Hematopoietic multipotent progenitor cell treated with erythropoietin and hydrocortisone succinate and interleukin-3 and kit ligand, for 15 days (in vitro differentiated cells): ENCODE results near the gene TRAPPC10.

Source experiments
- DNase-seq: peaks from one replicate; pipeline ENCODE4 v3.0.0-alpha.2; 2015; ENCODE audit warnings: low spot score

TRAPPC10 gene

DNA sequence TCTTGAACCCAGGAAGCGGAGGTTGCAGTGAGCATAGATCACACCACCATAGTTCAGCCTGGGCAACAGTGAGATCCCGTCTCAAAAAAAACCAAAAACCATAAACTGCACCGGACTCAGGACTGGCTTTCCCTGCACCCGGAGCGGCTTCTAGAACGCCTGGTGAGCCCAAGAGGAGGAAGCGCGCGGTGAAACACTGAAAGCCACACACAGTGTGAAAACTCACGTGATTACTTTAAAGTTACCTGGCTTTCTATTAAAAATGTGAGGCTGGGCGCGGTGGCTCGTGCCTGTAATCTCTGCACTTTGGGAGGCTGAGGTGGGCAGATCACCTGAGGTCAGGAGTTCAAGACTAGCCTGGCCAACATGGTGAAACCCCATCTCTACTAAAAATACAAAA is 7.0 kb upstream of the TRAPPC10 start:
- no peak for DNase-seq

DNA sequence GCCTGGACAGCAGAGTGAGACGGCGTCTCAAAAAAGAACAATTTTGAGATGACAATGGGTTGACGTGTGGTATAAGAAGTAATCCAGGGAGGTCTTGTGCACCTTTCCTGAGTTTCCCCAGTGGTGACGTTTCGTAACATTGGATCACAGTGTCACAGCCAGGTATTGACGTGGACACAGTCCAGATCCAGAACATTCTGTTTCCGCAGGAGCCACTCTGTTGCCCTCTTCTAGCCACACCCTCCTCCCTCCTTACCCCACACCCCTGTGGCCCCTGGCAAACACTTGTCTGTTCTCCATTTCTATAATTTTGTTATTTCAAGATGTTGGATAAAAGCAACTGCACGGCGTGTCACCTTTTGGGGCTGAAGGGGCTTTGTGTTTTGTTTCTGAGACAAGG is 6.5 kb upstream of the TRAPPC10 start:
- DNase-seq, result no peak

DNA sequence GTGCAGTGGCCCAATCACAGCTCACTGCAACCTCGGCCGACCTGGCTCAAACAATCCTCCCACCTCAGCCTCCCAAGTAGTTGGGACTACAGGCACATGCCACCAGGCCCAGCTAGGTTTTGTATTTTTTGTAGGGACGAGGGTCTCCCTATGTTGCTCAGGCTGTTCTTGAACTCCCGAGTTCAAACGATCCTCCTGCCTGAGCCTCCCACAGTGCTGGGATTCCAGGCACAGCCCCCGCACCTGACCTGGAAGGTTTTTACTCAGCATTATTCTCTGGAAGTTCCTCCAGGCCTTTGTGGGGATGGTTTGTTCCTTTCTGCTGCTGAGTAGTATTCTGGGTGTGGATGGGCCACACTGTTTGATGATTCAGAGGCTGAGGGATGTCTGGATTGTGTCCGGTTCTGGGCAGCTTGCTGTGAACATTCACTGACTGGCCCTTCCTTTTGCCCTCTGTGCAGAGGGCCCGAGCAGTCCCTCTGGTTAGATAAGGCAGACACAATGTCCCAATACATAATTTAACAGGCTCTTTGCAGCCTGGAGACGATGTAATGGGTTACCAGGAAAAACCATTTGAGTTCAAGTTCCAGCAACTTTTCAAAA is 6.0 kb upstream of the TRAPPC10 start:
- no peak for DNase-seq

GRCh38 chr21:44006656-44007055 is 5.5 kb upstream of the TRAPPC10 start:
- DNase-seq, result no peak

DNA sequence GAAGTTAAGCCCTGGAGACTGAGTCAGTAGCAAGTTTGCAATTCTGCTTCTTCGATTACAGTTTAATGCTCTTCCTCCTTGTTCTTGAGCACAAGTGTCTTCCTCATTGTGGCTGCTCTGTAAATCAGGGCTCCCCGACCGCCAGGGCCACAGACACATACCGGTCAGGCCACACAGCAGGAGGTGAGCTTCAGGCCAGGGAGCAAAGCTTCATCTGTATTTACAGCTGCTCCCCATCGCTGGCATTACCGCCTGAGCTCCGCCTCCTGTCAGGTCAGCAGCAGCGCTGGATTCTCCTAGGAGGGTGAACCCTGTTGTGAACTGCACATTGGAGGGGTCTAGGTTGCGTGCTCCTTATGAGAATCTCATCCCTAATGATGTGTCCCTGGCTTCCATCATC is 1.7 kb upstream of the TRAPPC10 start:
- no peak for DNase-seq

DNA sequence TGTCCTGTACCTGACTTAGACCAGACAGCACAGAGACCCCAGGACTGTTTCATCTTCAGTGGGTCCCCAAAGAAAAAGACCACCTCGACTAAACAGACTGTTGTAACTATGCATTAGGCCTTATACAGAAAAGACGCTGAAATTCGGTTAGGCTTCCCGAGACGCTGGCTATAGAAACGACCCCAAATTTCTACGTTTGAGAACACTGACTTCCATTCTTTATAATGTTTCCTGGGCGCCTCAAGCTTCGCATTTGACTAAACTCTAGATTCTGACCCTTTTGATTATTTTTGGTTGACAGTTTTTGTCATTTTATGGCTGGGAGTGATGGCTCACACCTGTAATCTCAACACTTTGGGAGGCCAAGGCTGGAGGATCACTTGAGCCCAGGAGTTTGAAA is 986 bp upstream of the TRAPPC10 start:
- no peak for DNase-seq

DNA sequence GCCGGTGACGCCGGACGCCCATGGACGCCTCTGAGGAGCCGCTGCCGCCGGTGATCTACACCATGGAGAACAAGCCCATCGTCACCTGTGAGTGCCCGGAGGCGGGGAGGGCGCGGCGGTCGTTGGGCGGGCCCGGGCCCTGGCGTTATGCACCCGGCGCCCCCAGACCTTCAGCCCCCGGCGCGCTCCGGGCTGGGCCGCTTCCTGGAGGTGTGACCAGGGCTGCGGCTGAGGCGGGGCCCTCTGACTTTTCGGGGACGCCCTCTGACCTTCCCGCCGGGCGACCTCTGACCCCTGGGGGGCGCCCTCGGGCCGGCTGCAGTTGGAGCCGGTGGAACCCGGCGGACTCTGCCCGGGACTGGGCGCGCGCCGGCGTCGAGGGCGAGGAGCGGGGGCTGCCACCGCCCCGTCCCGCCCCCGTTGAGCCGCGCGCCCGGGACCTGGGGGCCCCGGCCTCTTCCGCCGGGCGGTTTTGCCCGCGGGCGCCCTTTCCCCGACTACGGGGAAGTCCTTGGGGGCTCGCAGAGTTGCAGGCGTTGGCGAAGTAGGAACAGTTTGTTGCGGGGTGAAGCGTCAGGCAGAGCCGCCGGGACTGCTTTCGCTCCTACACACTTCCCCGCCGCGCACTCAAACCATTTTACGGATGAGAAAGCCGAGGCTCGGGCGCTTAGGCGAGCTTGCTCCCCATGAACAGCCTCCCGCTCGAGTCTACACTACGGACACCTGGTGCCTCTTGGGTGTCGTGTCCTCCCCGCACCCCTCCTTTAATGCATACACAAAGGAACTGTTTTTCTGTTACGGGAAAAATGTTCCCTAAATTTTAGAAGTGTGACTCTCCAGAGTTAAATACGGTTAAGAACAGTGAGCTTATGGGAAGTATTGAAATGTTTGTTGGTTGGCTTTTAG is 618 bp downstream of the TRAPPC10 start:
- peak; percentile 80 for DNase-seq

- no peak for DNase-seq
These were observed 1.4 kb downstream of the TRAPPC10 start for GRCh38 chr21:44013380-44014088.

- DNase-seq, result peak; percentile 42
These were observed 5.5 kb downstream of the TRAPPC10 start for GRCh38 chr21:44017601-44018000.

DNA sequence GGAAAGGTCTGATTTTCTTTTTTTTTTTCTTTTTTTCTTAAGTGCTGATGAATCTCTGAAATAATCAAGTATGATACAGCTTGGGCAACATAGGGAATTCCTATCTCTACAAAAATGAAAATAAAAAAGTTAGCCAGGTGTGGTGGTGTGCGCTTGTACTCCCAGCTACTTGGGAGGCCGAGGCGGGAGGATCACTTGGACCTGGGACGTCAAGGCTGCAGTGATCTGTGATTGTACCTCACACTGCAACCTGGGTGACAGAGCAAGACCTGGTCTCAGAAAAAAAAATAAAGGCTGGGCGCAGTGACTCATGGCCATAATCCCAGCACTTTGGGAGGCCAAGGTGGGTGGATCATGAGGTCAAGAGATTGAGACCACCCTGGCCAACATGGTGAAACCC is 6.0 kb downstream of the TRAPPC10 start:
- no peak for DNase-seq

DNA sequence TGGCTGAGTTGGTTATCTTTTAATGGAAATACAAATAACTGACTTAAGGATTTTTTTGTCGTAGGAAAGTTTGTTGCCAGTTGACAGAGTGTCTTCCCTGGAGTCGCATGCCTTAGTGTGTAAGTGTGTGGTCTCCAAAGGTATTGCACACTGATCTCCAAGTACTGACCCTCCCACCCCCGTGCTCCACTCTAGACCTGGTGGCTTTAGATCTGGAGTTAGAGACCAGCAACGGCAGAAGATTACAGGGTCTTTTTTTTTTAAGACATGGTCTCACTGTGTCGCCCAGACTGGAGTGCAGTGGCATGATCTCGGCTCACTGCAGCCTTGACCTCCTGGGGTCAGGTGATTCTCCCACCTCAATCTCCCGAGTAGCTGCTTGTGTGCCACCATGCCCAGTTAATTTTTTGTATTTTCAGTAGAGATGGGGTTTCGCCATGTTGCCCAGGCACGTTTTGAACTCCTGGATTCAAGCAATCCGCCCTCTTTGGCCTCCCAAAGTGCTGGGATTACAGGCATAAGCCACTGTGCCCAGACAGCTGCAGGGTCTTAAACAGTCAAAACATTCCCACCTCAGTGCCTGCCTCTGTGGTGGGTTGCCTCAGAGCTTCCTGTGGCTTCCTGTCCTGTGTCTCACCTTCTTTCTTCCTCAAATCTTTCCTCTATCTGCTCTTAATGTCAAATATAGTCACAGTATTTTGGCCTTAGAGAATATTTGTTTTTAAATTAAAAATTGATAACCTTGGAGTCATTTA is 6.9 kb downstream of the TRAPPC10 start:
- no peak for DNase-seq

DNA sequence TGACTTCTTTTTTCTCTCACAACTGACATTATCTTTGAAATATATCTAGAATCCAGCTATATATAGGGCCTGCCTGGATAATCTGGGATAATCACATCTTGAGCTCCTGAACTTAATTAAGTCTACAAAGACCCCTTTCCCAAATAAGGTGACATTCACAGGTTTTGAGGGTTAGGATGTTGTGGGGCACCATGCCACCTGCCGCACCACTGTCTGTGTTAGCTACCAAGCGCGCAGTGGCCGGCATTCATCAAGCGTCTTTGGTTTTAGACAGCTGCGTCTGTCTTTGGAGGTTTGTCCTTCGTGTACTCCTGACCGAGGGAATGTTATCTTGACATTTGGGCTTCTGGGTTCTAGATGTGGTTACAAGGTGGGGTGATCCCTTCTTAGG is 7.5 kb downstream of the TRAPPC10 start:
- no peak for DNase-seq

DNA sequence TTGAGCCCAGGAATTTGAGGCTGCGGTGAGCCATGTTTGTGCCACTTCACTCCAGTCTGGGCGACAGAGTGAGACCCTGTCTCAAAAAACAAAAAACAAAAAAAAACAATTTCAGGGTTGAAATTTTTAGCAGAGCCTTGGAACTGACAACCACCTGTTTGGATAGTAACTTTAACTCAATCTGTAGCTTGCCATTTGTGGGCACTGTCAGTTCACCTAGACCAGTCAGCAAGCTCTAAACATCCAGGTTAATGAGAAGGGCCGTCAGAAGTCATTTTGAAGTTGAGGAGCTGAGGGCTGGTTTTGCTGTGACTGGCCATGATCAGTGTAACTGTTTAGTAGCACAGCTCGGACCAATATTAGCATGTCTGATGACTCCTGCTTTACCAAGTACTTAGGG is 8.4 kb downstream of the TRAPPC10 start:
- no peak for DNase-seq

DNA sequence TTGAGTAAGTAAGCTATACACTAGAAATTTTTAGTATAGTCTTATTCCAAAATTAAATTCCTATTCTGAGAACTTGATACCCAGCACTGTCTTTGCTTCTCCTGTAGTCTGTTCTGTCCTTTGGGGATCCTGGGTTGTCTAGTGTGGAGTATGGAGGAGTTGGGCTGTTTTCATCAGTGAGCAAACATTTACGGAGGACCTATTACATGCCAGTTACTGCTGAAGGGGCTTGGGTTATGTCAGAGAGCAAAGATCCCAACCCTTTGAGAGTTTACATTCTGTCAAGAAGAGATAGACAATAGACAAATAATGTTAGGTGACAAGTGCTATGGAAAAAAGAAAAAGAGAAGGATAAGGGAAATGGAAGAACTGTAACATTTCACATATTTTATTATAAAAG is 9.0 kb downstream of the TRAPPC10 start:
- DNase-seq, result no peak

DNA sequence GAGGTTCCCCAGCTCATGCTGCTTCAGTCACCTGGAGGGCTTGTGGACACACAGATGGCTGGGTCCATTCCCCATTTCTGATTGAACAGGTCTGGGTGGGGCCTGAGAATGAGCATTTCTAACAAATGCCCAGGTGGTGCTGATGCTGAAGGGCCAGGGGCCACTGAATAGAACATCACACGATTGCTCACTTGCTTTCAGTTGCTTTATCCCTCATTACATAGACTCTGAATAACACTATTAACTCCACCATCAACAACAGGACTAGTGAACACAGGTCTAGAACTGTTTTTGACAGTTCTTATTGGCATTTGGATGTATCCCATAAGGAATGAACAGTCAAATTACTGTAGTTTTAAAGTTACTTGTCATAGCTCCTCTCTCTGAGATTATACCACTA is 12.1 kb downstream of the TRAPPC10 start:
- DNase-seq, result no peak

- DNase-seq, result no peak
These were observed 12.8 kb downstream of the TRAPPC10 start for GRCh38 chr21:44024887-44025353.

DNA sequence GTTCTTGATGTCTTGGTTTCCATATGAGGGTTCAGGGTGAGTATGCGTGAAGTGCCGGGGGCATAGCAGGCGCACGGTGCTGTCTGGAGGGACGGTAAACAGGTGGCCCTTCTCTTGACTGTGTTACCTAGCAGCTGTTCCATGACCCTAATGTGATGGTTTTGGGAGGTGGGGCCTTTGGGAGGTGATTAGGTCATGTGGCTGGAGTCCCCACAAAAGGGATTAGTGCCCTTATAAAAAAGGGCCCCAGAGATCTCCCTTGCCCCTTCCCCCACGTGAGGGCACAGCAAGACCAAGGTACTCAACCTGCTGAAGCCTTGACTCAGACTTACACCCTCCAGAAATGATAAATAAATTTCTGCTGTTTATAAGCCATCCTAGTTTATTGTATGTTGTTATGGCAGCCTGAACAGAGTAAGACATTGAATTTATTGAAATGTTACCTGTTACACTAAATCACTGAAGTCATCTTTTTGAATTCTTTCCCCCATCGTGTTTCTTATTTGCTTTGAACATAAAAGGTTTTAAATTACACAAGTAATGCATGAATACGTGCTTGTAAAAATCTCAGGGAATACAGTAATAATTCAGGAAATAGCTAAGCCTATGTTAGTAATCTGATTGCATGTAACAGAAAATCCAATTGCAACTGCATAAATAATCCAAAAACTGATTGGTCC is 15.6 kb downstream of the TRAPPC10 start:
- no peak for DNase-seq

DNA sequence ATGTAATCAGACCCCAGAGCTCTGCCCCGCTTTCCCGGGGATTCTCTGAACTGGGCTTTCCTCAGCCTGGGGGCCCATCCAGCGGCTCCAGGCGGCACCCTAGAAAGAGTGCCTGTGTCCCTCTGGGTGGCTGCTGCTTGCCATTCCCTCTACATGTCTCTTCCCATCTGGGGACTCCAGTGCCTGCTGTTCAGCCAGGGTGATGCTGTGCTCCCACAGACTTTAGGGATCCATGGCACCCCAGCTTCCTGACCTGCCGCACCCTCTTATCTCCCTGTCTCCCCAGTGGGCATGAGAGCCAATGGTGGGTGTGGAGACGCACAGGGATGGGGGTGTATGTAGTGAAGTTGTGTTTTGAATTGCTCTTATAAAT is 16.2 kb downstream of the TRAPPC10 start:
- DNase-seq, result no peak

DNA sequence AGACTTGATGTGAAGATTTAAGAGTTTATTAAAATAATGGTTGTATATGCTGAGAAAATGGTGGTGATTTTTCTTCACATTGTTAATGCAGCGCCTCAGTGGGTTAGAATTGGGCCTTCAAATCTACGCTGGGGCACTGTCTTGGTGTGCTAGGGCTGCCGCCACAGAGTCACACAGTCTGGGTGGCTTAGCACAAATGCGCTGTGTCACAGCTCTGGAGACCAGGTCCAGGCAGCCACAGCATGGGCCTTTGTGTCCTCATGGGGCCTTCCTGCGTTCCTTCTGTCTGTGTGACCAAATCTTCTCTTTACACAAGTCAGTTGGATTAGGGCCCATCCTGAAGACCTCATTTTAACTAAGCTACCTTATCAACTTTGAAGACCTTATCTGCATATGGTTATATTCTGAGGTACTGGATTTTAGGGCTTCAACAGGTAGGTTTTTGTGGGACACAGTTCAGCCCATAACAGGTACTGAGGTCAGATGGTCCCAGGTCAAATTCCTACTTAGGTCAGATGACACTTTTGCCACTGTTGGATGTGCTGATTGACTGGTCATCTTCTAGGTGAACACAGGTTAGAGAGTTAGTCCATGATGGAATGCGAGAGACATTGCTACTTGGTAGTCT is 17.5 kb downstream of the TRAPPC10 start:
- no peak for DNase-seq

DNA sequence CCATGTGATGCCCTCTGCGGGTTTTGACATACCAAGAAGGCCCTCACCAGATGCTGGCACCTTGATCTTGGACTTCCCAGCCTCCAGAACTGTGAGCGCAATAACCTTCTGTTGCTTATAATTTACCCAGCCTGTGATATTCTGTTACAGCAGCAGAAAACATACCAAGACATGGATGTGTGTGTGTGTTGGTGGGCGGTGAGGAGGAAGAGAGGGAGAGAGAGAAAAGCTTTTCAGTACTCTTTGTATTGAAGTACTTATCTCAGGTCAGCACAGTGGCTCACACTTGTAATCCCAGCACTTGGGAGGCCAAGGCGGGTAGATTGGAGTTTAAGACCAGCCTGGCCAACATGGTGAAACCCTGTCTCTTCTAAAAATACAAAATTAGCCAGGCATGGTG is 23.1 kb downstream of the TRAPPC10 start:
- no peak for DNase-seq

DNA sequence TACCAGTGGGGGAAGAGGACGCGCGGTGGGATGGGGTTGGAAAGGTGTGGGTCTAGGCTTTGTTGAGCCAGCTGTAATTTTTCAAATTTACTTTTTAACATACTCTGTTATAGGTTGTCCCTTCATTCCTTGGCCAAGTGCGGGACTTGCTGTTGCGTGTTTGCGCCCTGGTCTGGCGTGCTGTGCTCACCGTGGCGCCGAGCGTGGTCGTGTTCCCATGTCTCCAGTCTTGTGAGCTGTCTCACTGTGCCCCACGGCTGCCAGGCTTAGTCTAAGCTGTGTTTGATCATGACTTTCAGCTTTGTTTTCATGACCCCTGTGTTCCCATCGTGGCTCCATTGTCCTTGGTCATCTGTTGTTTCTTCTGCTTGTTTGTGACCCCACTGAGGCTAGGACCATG is 26.0 kb downstream of the TRAPPC10 start:
- DNase-seq, result no peak
